ENCODE measurements around the gene OLFM2.

The OLFM2 gene

DNA sequence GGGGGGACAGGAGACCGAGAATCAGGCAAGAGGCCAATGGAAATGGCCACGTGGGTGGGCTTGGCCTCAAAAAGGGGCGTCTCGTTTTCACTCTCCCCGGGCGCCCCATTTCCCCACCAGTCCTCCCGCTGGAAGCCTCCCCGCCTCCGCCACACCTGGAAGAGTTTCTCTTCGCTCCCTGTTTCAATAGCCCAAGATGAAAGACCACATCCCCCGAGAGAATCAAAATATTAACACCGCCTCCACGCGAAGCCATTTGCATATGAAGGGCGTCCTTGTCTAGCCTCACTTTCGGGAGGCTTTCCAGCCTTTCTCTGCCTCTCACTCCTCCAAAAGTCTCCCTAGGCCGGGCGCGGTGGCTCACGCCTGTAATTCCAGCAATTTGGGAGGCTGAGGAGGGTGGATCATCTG lies 691 bp upstream of the OLFM2 start:
- ATAC-seq (ENCODE audit: low read depth): no peak
- TF ChIP-seq, protein P1, sequence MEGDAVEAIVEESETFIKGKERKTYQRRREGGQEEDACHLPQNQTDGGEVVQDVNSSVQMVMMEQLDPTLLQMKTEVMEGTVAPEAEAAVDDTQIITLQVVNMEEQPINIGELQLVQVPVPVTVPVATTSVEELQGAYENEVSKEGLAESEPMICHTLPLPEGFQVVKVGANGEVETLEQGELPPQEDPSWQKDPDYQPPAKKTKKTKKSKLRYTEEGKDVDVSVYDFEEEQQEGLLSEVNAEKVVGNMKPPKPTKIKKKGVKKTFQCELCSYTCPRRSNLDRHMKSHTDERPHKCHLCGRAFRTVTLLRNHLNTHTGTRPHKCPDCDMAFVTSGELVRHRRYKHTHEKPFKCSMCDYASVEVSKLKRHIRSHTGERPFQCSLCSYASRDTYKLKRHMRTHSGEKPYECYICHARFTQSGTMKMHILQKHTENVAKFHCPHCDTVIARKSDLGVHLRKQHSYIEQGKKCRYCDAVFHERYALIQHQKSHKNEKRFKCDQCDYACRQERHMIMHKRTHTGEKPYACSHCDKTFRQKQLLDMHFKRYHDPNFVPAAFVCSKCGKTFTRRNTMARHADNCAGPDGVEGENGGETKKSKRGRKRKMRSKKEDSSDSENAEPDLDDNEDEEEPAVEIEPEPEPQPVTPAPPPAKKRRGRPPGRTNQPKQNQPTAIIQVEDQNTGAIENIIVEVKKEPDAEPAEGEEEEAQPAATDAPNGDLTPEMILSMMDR (IDR thresholded peaks at IDR 0.05; ENCODE audit: poor library complexity, severe bottlenecking): no peak
- Histone ChIP-seq H3K27me3 (ENCODE audit: insufficient read depth, poor library complexity, severe bottlenecking) (peaks cover 15% of the 10 kb centered on the region), H3K9me3 (ENCODE audit: severe bottlenecking) (no peaks in the 10 kb centered on the region), H3K4me3 (ENCODE audit: severe bottlenecking) (no peak overlapping the region), H3K4me1 (ENCODE audit: insufficient read depth, poor library complexity, severe bottlenecking) (peaks cover 3% of the 10 kb centered on the region), H3K27ac (ENCODE audit: poor library complexity, severe bottlenecking) (no peak overlapping the region), H3K36me3 (ENCODE audit: low read depth) (no peaks in the 10 kb centered on the region)
- DNase-seq (ENCODE audit: low spot score): no peak

DNA sequence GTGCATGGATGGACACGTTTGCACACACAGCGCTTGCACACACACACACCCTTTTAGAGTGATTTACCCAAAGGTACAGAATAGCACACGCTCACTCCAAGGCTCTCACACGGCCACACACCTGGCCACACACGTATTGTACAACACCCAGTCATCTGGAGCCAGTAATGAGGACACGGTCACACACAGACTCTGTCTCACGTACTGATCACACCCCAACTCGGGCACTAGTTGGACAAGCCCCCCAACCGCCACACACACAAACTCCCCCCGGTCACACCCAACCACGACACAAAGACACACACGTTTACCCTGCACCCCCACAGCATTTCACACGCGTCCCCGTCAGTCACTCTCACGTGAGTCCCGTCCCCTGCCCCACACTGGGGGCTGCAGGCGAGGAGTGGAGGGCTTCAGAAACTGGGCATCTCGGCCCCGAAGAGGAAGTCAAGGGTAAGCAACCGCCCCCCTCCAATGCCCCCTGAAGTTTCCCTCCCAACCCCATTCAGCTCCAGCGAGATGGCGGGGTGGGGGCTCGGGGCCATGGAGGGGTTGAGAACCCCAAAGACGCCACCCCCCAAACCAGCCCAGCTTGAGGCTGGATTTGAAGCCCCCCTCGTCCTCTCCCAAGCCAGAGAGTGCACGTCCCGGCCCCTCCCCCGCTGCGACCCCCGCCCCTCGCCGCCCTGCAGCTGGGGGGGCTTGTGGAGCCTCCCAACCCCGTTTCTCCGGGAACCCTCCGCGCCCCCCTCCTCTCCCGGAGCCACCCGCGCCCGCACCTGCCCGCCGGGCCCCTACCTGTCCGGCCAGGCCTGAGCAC lies 599 bp downstream of the OLFM2 start:
- DNase-seq (ENCODE audit: low spot score): no peak
- TF ChIP-seq, protein P1 (IDR thresholded peaks at IDR 0.05; ENCODE audit: poor library complexity, severe bottlenecking): no peak
- Histone ChIP-seq H3K27ac (ENCODE audit: poor library complexity, severe bottlenecking) (no peak overlapping the region), H3K36me3 (ENCODE audit: low read depth) (no peaks in the 10 kb centered on the region), H3K27me3 (ENCODE audit: insufficient read depth, poor library complexity, severe bottlenecking) (peaks cover 15% of the 10 kb centered on the region), H3K4me1 (ENCODE audit: insufficient read depth, poor library complexity, severe bottlenecking) (peaks cover 3% of the 10 kb centered on the region), H3K9me3 (ENCODE audit: severe bottlenecking) (no peaks in the 10 kb centered on the region), H3K4me3 (ENCODE audit: severe bottlenecking) (peak overlapping the region; percentile 24)
- ATAC-seq (ENCODE audit: low read depth): no peak

DNA sequence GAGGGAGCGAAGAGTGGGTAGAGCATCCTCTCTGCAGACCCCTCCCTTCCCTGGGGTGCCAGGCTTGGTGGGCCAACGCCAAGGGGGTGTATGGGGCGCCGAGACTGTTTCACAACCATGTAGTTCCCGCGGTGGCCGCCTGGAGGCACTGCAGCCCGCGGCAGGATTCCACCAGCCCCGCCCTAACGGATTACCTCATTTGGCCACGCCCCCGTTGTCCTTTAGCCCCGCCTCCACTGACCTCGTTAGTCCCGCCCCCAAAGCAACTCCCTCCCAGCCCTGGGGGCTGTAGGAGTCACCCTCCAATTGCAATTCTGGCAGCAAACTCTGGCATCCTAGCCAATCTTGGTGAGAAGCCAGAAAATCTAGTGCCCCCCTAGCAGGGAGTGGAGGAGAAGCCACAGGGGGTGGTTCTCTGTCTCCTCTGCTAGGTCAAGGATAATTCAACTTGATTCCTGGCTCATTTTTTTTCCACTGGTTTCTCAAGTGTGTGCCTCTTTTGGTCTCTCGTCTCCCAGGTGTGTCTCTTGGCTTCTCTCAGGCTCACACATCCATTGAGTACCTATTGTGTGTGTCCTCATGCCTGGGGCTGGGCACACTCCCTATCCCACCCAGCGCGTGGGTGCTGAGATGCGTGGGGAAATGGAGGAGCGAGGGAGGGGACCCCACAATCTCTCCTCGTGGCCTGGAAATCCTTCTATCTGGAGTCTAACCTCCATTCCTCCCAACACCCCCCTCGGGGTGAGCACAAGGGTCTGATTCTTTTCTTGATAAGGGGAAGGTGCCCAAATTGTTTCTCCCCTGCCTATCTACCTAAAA lies 2.0 kb downstream of the OLFM2 start:
- Histone ChIP-seq H3K27ac (ENCODE audit: poor library complexity, severe bottlenecking) (no peak overlapping the region), H3K27me3 (ENCODE audit: insufficient read depth, poor library complexity, severe bottlenecking) (peaks cover 15% of the 10 kb centered on the region), H3K9me3 (ENCODE audit: severe bottlenecking) (no peaks in the 10 kb centered on the region), H3K4me1 (ENCODE audit: insufficient read depth, poor library complexity, severe bottlenecking) (peaks cover 3% of the 10 kb centered on the region), H3K4me3 (ENCODE audit: severe bottlenecking) (no peak overlapping the region), H3K36me3 (ENCODE audit: low read depth) (no peaks in the 10 kb centered on the region)
- ATAC-seq (ENCODE audit: low read depth) (peak; percentile 69), DNase-seq (ENCODE audit: low spot score) (peak; percentile 80)
- TF ChIP-seq, protein P1 (IDR thresholded peaks at IDR 0.05; ENCODE audit: poor library complexity, severe bottlenecking): peak; percentile 97

DNA sequence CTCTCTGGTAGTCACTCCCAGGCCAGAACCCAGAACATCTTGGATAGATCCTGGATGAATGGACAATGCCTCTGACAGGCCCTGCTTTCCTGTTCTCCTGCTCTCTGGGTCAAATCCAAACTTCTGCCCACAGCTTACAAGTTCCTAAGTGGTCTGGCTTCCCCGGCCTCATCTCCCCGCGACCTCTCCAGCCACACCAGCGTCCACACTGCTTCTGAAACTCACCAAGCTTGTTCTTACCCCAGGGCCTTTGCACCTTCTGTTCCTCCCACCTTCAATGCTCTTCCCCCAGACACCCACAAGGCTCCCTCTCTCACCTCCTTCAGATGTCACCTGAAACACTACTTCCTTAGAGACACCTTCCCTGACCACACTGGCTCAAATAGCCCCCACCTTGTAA lies 3.5 kb downstream of the OLFM2 start:
- no peak for DNase-seq (ENCODE audit: low spot score)

More for the DNA sequence above, 3.5 kb downstream of the OLFM2 start:
- Histone ChIP-seq H3K4me3 (ENCODE audit: severe bottlenecking) (no peak overlapping the region), H3K27ac (ENCODE audit: poor library complexity, severe bottlenecking) (no peak overlapping the region), H3K36me3 (ENCODE audit: low read depth) (no peaks in the 10 kb centered on the region), H3K27me3 (ENCODE audit: insufficient read depth, poor library complexity, severe bottlenecking) (peaks cover 15% of the 10 kb centered on the region), H3K4me1 (ENCODE audit: insufficient read depth, poor library complexity, severe bottlenecking) (peaks cover 3% of the 10 kb centered on the region), H3K9me3 (ENCODE audit: severe bottlenecking) (no peaks in the 10 kb centered on the region)
- TF ChIP-seq, protein P1 (IDR thresholded peaks at IDR 0.05; ENCODE audit: poor library complexity, severe bottlenecking): no peak
- ATAC-seq (ENCODE audit: low read depth): no peak
